ENCODE measurements around the gene KRT85.

GRCh38 chr12:52394836-52395405 lies 27.6 kb upstream of the KRT85 start:
- TF ChIP-seq, protein P1, sequence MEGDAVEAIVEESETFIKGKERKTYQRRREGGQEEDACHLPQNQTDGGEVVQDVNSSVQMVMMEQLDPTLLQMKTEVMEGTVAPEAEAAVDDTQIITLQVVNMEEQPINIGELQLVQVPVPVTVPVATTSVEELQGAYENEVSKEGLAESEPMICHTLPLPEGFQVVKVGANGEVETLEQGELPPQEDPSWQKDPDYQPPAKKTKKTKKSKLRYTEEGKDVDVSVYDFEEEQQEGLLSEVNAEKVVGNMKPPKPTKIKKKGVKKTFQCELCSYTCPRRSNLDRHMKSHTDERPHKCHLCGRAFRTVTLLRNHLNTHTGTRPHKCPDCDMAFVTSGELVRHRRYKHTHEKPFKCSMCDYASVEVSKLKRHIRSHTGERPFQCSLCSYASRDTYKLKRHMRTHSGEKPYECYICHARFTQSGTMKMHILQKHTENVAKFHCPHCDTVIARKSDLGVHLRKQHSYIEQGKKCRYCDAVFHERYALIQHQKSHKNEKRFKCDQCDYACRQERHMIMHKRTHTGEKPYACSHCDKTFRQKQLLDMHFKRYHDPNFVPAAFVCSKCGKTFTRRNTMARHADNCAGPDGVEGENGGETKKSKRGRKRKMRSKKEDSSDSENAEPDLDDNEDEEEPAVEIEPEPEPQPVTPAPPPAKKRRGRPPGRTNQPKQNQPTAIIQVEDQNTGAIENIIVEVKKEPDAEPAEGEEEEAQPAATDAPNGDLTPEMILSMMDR (IDR thresholded peaks at IDR 0.05), result no peak
- TF ChIP-seq POLR2A (IDR thresholded peaks at IDR 0.05), result no peak
